Smooth muscle cell (in vitro differentiated cells): ENCODE measurements around the gene DSCAML1. TPM values are rescaled to one million over a fixed set of nuclear protein-coding genes. Genes with fewer than 3 reads are reported as not detected.

ENCODE experiments used
- DNase-seq: peaks from one replicate; lab custom pipeline; 2025; ENCODE audit not compliant: unreplicated experiment; lab: John Stamatoyannopoulos, UW
- H2AFZ ChIP-seq: fragments of 200-600 bp; sonication (generic); 2 replicates; pipeline ENCODE4 v1.6.0; 2016; ENCODE audit warnings: antibody characterized with exemption, low read depth, mild to moderate bottlenecking
- H3F3A ChIP-seq: fragments of 200-600 bp; sonication (generic); 2 replicates; pipeline ENCODE4 v1.6.0; 2017; ENCODE audit warnings: antibody characterized with exemption, low read depth
- H3K27ac ChIP-seq: fragments of 200-600 bp; sonication (generic); 2 replicates; pipeline ENCODE4 v1.5.1; 2016; ENCODE audit warnings: low read depth, mild to moderate bottlenecking
- H3K27me3 ChIP-seq: fragments of 200-600 bp; sonication (generic); 2 replicates; pipeline ENCODE4 v1.6.1; 2016; ENCODE audit warnings: low read depth, mild to moderate bottlenecking
- H3K36me3 ChIP-seq: fragments of 200-600 bp; sonication (generic); 2 replicates; pipeline ENCODE4 v1.5.1; 2016; ENCODE audit warnings: low read depth
- H3K4me1 ChIP-seq: fragments of 200-600 bp; sonication (generic); 2 replicates; pipeline ENCODE4 v1.5.1; 2016; ENCODE audit warnings: low read depth
- H3K4me2 ChIP-seq: fragments of 200-600 bp; sonication (generic); 2 replicates; pipeline ENCODE4 v1.6.0; 2016; ENCODE audit warnings: mild to moderate bottlenecking
- H3K4me3 ChIP-seq: fragments of 200-600 bp; sonication (generic); 2 replicates; pipeline ENCODE4 v1.5.1; 2016; ENCODE audit warnings: mild to moderate bottlenecking
- H3K79me2 ChIP-seq: fragments of 200-600 bp; sonication (generic); 2 replicates; pipeline ENCODE4 v1.6.0; 2016; ENCODE audit warnings: low read depth, mild to moderate bottlenecking
- H3K9ac ChIP-seq: fragments of 200-600 bp; sonication (generic); 2 replicates; pipeline ENCODE4 v1.6.0; 2016; ENCODE audit warnings: low read depth
- H3K9me3 ChIP-seq: fragments of 200-600 bp; sonication (generic); replicated peaks from 2 replicates; pipeline ENCODE4 v1.5.1; 2016; ENCODE audit warnings: low read depth
- H4K20me1 ChIP-seq: fragments of 200-600 bp; sonication (generic); 2 replicates; pipeline ENCODE4 v1.6.0; 2016; ENCODE audit warnings: low read depth
- WGBS: methylation state at CpG from one replicate; pipeline ENCODE4 v1.1.7; 2016; ENCODE audit warnings: low lambda C conversion rate; 5-methylcytosine and 5-hydroxymethylcytosine counted together
- polyA plus RNA-seq: library from polyadenylated mRNA; unstranded; fragments of >200 nt; fragmentation: Nextera tagmentation; extraction: Ambion mirVana; gene quantifications from 2 replicates; pipeline ENCODE4 v1.2.1, GENCODE V29; 2016
- total RNA-seq: library from RNA; depleted of rRNA; stranded (reverse); fragments of >200 nt; gene quantifications from 2 replicates; pipeline ENCODE4 v1.2.3, GENCODE V29; 2014
- TF ChIP-seq, protein P1 (sequence below): fragments of 200-600 bp; sonication (generic); IDR thresholded peaks from 2 replicates; pipeline ENCODE4 v1.5.1; 2017; ENCODE audit warnings: borderline replicate concordance, mild to moderate bottlenecking, antibody characterized with exemption; ENCODE audit not compliant: insufficient read depth, poor library complexity, severe bottlenecking

Gene DSCAML1
- total and polyA plus RNA-seq, 2 experiments from 2014 or later = 0.22 TPM; not detected in 1

DNA sequence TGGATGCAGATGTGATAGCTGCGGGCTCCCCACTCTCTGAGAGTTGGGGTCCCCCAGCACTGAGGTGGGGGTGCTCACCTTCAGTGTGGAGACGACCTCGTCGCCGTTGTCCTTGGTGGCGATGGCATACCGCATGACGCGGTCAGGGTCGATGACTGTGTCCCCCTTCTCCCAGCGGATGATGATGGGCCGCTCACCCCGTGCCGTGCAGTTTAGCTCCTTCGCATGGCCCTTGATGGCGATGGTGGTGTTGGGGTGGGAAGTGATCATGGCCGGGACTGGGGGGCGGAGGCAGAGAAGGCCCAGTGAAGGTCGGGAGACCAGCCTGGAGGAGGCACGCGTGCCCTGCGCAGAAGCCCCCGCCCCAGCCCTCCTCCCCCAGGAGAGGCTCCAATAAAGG lies 315.1 kb downstream of the DSCAML1 start:
- TF ChIP-seq, protein P1, sequence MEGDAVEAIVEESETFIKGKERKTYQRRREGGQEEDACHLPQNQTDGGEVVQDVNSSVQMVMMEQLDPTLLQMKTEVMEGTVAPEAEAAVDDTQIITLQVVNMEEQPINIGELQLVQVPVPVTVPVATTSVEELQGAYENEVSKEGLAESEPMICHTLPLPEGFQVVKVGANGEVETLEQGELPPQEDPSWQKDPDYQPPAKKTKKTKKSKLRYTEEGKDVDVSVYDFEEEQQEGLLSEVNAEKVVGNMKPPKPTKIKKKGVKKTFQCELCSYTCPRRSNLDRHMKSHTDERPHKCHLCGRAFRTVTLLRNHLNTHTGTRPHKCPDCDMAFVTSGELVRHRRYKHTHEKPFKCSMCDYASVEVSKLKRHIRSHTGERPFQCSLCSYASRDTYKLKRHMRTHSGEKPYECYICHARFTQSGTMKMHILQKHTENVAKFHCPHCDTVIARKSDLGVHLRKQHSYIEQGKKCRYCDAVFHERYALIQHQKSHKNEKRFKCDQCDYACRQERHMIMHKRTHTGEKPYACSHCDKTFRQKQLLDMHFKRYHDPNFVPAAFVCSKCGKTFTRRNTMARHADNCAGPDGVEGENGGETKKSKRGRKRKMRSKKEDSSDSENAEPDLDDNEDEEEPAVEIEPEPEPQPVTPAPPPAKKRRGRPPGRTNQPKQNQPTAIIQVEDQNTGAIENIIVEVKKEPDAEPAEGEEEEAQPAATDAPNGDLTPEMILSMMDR = no peak
- WGBS = 95% methylated on average over 23 of the region's 23 CpGs

DNA sequence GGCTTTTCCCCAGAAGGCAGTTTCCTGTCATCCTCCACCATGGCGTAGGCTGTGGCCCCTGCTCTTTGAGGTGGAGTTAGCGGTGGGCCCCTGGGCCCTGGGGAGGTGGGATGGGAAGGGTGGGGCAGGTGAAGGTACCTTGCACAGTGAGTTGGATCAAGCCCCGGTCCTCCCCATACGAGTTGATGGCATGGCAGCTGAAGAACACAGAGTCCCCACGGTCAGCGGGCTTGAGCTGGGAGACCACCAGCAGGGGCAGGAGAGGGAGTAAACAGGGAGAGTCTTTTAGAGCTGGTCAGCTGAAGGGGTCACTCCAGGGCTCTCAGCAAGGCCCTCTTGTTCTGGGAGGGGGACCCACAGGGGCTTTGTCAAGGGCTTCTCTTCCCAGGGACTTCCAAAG lies 316.0 kb downstream of the DSCAML1 start:
- Histone ChIP-seq H3K4me1 (peaks cover 3% of the 10 kb centered on the region), H3K27ac (no peak overlapping the region), H3K36me3 (no peaks in the 10 kb centered on the region), H3K4me3 (no peak overlapping the region), H4K20me1 (no peaks in the 10 kb centered on the region), H3F3A (no peaks in the 10 kb centered on the region), H2AFZ (no peak overlapping the region), H3K9ac (no peak overlapping the region), H3K79me2 (no peaks in the 10 kb centered on the region), H3K27me3 (peaks cover 21% of the 10 kb centered on the region), H3K9me3 (no peaks in the 10 kb centered on the region), H3K4me2 (no peak overlapping the region)
- TF ChIP-seq, protein P1 = no peak
- WGBS = 95% methylated on average over 6 of the region's 6 CpGs
- DNase-seq = no peak

More for the DNA sequence above, 315.1 kb downstream of the DSCAML1 start:
- H3K27me3 ChIP-seq = peaks cover 18% of the 10 kb centered on the region
- H3K4me3 ChIP-seq = no peak overlapping the region
- no peaks in the 10 kb centered on the region for H3F3A ChIP-seq
- no peak overlapping the region for H3K4me2 ChIP-seq
- peaks cover 3% of the 10 kb centered on the region for H3K4me1 ChIP-seq
- no peaks in the 10 kb centered on the region for H4K20me1 ChIP-seq
- DNase-seq = no peak
- H3K9me3 ChIP-seq = no peaks in the 10 kb centered on the region
- H3K36me3 ChIP-seq = no peaks in the 10 kb centered on the region
- no peak overlapping the region for H2AFZ ChIP-seq
- no peak overlapping the region for H3K9ac ChIP-seq
- no peak overlapping the region for H3K27ac ChIP-seq
- no peaks in the 10 kb centered on the region for H3K79me2 ChIP-seq

GRCh38 chr11:117480221-117480620 lies 316.8 kb downstream of the DSCAML1 start:
- Histone ChIP-seq H3K9me3 (no peaks in the 10 kb centered on the region), H3K9ac (no peak overlapping the region), H3F3A (no peaks in the 10 kb centered on the region), H3K4me1 (peaks cover 3% of the 10 kb centered on the region), H4K20me1 (no peaks in the 10 kb centered on the region), H2AFZ (no peak overlapping the region), H3K27ac (no peak overlapping the region), H3K36me3 (no peaks in the 10 kb centered on the region), H3K4me3 (no peak overlapping the region), H3K27me3 (peaks cover 24% of the 10 kb centered on the region), H3K4me2 (no peak overlapping the region), H3K79me2 (no peaks in the 10 kb centered on the region)
- 93% methylated on average over 15 of the region's 15 CpGs for WGBS
- TF ChIP-seq, protein P1 = no peak
- DNase-seq = no peak

GRCh38 chr11:117479372-117479771 lies 317.6 kb downstream of the DSCAML1 start:
- TF ChIP-seq, protein P1 = peak; percentile 13
- H3K9me3 ChIP-seq = no peaks in the 10 kb centered on the region
- 62% methylated on average over 8 of the region's 8 CpGs for WGBS
- no peak overlapping the region for H3K4me3 ChIP-seq
- no peaks in the 10 kb centered on the region for H3K36me3 ChIP-seq
- no peaks in the 10 kb centered on the region for H3K79me2 ChIP-seq
- H3F3A ChIP-seq = no peaks in the 10 kb centered on the region
- no peaks in the 10 kb centered on the region for H4K20me1 ChIP-seq
- H3K4me2 ChIP-seq = no peak overlapping the region
- no peak overlapping the region for H3K27ac ChIP-seq
- H3K27me3 ChIP-seq = peaks cover 27% of the 10 kb centered on the region
- no peak overlapping the region for H2AFZ ChIP-seq
- DNase-seq = no peak
- peaks cover 3% of the 10 kb centered on the region for H3K4me1 ChIP-seq
- no peak overlapping the region for H3K9ac ChIP-seq
